ENCODE data around the gene CEP135. TPM values are rescaled to one million over a fixed set of nuclear protein-coding genes. Genes with fewer than 3 reads are reported as not detected.

The CEP135 gene
- total and polyA plus RNA-seq, 4 donors = 2.2 to 23.0 (median 5.1) TPM

DNA sequence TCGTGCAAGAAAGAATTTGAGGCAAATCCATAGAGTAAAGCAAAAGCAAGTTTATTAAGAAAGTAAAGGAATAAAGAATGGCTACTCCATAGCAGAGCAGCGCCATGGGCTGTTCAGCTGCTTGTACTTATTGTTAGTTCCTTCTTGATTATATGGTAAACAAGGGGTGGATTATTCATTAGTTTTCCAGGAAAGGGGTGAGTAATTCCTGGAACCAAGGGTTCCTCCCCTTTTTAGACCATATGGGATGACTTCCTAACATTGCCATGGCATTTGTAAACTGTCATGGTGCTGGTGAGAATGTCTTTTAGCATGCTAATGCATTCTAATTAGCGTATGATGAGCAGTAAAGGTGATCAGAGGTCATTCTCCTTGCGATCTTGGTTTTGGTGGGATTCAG, 23.5 kb upstream of the CEP135 start:
- Histone ChIP-seq H3K4me1 (ENCODE audit: control insufficient read depth in 5 of 5, insufficient read depth in 5 of 5, low read length in 5 of 5) (peaks cover 0 to 5% (median 0%) of the 10 kb centered on the region in 5 donors), H3K27me3 (ENCODE audit: control insufficient read depth in 3 of 3, insufficient read depth in 3 of 3, low read length in 2 of 3) (no peaks in the 10 kb centered on the region), H3K4me3 (no peak overlapping the region), H3K27ac (ENCODE audit: low read depth in 1 of 2, low read length in 1 of 2) (no peak overlapping the region), H3K9ac (ENCODE audit: insufficient read depth in 1 of 2, low read length in 2 of 2) (no peak overlapping the region), H3K9me3 (ENCODE audit: control insufficient read depth in 4 of 4, insufficient read depth in 3 of 4, low read length in 3 of 4) (no peaks in the 10 kb centered on the region), H3K36me3 (ENCODE audit: control insufficient read depth in 4 of 4, insufficient read depth in 4 of 4, low read length in 4 of 4) (no peaks in the 10 kb centered on the region)
- ATAC-seq (ENCODE audit: insufficient read depth, low FRiP score) = no peak
- no peak for TF ChIP-seq CTCF (IDR thresholded peaks at IDR 0.05; ENCODE audit: control extremely low read depth, extremely low read depth)
- 86 to 90% methylated on average over 4 of the region's 4 CpGs for WGBS, 2 donors
- DNase-seq = no peak

DNA sequence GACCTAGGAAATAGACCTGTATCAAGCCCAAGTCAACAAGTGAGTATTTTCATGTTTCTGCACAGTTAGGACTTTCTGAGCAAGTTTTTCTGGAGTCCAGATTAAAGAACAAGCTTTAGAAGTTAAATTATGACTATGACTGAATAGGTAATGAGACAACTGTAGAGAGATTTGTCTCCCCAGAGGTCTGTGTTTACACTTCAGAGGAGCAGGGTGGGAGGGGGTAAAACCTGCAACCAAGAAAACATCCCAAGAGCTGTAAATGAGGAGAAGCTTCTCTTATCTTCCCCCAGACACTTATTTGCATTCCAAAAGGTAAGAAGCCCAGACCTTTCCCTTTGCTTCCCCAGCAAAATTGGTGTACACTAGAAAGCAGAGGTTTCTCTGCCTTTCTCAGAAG, 22.1 kb upstream of the CEP135 start:
- H3K9me3 ChIP-seq (ENCODE audit: control insufficient read depth in 4 of 4, insufficient read depth in 3 of 4, low read length in 3 of 4) = no peaks in the 10 kb centered on the region
- peaks cover 0 to 1% (median 0%) of the 10 kb centered on the region in 5 donors for H3K4me1 ChIP-seq (ENCODE audit: control insufficient read depth in 5 of 5, insufficient read depth in 5 of 5, low read length in 5 of 5)
- ATAC-seq (ENCODE audit: insufficient read depth, low FRiP score) = no peak
- DNase-seq = no peak
- H3K4me3 ChIP-seq = no peak overlapping the region
- H3K36me3 ChIP-seq (ENCODE audit: control insufficient read depth in 4 of 4, insufficient read depth in 4 of 4, low read length in 4 of 4) = no peaks in the 10 kb centered on the region
- no peak overlapping the region for H3K9ac ChIP-seq (ENCODE audit: insufficient read depth in 1 of 2, low read length in 2 of 2)
- H3K27ac ChIP-seq (ENCODE audit: low read depth in 1 of 2, low read length in 1 of 2) = no peak overlapping the region
- no peaks in the 10 kb centered on the region for H3K27me3 ChIP-seq (ENCODE audit: control insufficient read depth in 3 of 3, insufficient read depth in 3 of 3, low read length in 2 of 3)
- TF ChIP-seq CTCF (IDR thresholded peaks at IDR 0.05; ENCODE audit: control extremely low read depth, extremely low read depth) = no peak

DNA sequence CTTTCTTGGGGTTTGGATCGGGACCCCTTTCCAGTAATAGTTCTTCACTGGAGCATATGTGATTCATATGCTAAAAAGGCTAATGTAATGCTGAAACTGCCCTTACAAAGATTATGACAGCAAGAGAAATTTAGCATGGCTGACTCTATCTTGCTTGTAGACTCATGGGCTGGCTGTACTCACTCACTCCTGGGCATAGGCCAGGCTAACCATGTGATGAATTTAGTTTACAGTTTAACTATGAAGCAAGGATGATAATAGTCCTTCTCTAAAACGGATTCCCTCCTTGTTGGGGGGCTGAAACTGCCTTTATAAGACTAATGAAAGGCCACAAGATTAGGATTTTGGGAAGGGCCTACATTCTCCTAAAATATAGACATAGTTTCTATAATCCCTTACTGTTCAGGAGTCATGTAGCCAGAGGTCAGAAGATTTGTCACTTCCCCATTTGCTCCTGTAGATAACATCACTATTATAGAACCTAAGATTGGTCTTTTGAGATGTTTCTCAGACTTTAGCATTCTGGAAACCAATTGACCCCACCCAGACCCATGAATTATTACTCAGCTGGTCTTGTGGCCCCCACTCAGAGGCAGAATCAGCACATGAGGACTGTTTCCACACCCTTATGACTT, 20.8 kb upstream of the CEP135 start:
- H3K36me3 ChIP-seq (ENCODE audit: control insufficient read depth in 4 of 4, insufficient read depth in 4 of 4, low read length in 4 of 4) = no peaks in the 10 kb centered on the region
- 87 to 93% methylated on average over 2 of the region's 2 CpGs for WGBS, 2 donors
- no peak for DNase-seq
- TF ChIP-seq CTCF (IDR thresholded peaks at IDR 0.05; ENCODE audit: control extremely low read depth, extremely low read depth) = no peak
- no peak overlapping the region for H3K27ac ChIP-seq (ENCODE audit: low read depth in 1 of 2, low read length in 1 of 2)
- no peak overlapping the region for H3K4me3 ChIP-seq
- no peaks in the 10 kb centered on the region for H3K27me3 ChIP-seq (ENCODE audit: control insufficient read depth in 3 of 3, insufficient read depth in 3 of 3, low read length in 2 of 3)
- H3K9ac ChIP-seq (ENCODE audit: insufficient read depth in 1 of 2, low read length in 2 of 2) = no peak overlapping the region
- H3K9me3 ChIP-seq (ENCODE audit: control insufficient read depth in 4 of 4, insufficient read depth in 3 of 4, low read length in 3 of 4) = peaks cover 0 to 3% (median 0%) of the 10 kb centered on the region in 4 donors
- peaks cover 0 to 1% (median 0%) of the 10 kb centered on the region in 5 donors for H3K4me1 ChIP-seq (ENCODE audit: control insufficient read depth in 5 of 5, insufficient read depth in 5 of 5, low read length in 5 of 5)
- no peak for ATAC-seq (ENCODE audit: insufficient read depth, low FRiP score)

- no peak overlapping the region for H3K9ac ChIP-seq (ENCODE audit: insufficient read depth in 1 of 2, low read length in 2 of 2)
- DNase-seq (no peak), ATAC-seq (ENCODE audit: insufficient read depth, low FRiP score) (no peak)
- H3K27me3 ChIP-seq (ENCODE audit: control insufficient read depth in 3 of 3, insufficient read depth in 3 of 3, low read length in 2 of 3) = no peaks in the 10 kb centered on the region
- H3K9me3 ChIP-seq (ENCODE audit: control insufficient read depth in 4 of 4, insufficient read depth in 3 of 4, low read length in 3 of 4) = peaks cover 0 to 4% (median 0%) of the 10 kb centered on the region in 4 donors
- H3K4me1 ChIP-seq (ENCODE audit: control insufficient read depth in 5 of 5, insufficient read depth in 5 of 5, low read length in 5 of 5) = peaks cover 0 to 1% (median 0%) of the 10 kb centered on the region in 5 donors
- TF ChIP-seq CTCF (IDR thresholded peaks at IDR 0.05; ENCODE audit: control extremely low read depth, extremely low read depth) = no peak
- H3K36me3 ChIP-seq (ENCODE audit: control insufficient read depth in 4 of 4, insufficient read depth in 4 of 4, low read length in 4 of 4) = no peaks in the 10 kb centered on the region
- H3K4me3 ChIP-seq = no peak overlapping the region
- no peak overlapping the region for H3K27ac ChIP-seq (ENCODE audit: low read depth in 1 of 2, low read length in 1 of 2)
- 79 to 88% methylated on average over 1 of the region's 1 CpG for WGBS, 2 donors
Measured at GRCh38 chr4:55928846-55929245, 19.9 kb upstream of the CEP135 start.
